BJ (cell line): ENCODE data around the gene CCDC6. TPM values are rescaled to one million over a fixed set of nuclear protein-coding genes. Genes with fewer than 3 reads are reported as not detected.

Source experiments
- CTCF ChIA-PET: fragments of 350-600 bp; formaldehyde crosslinking; extraction: SDS; loops from one replicate; lab custom pipeline; 2021; ENCODE audit warnings: antibody characterized with exemption, inconsistent platforms; lab: Yijun Ruan, JAX
- POLR2A ChIA-PET: fragments of 300-600 bp; sonication (Branson Sonifier 250); formaldehyde crosslinking; extraction: SDS; loops from one replicate; lab custom pipeline; 2021; ENCODE audit warnings: antibody characterized with exemption; lab: Charles Lee
- DNase-seq: peaks from one replicate; pipeline ENCODE4 v3.0.0-alpha.2; 2011; ENCODE audit warnings: low read depth
- H3K27me3 ChIP-seq: 2 replicates; pipeline ENCODE4 v1.6.0; 2011; ENCODE audit warnings: low read length; ENCODE audit not compliant: control insufficient read depth, insufficient read depth
- H3K36me3 ChIP-seq: 2 replicates; pipeline ENCODE4 v1.5.1; 2011; ENCODE audit warnings: low read length; ENCODE audit not compliant: control insufficient read depth, insufficient read depth
- H3K4me3 ChIP-seq: 2 replicates; pipeline ENCODE4 v1.5.1; 2011; ENCODE audit warnings: low read depth, mild to moderate bottlenecking, control low read depth, low read length
- CTCF ChIP-seq: IDR thresholded peaks from 2 replicates; pipeline ENCODE4 v1.5.1; 2011; ENCODE audit warnings: low read depth, mild to moderate bottlenecking, control low read depth, inconsistent platforms, low read length, moderate library complexity; ENCODE audit not compliant: insufficient read depth
- polyA plus RNA-seq: library from polyadenylated mRNA; depleted of rRNA; stranded (reverse); fragments of >200 nt; gene quantifications from 2 replicates; pipeline ENCODE4 v1.2.3, GENCODE V29; 2011

The CCDC6 gene
- polyA plus RNA-seq, 1 experiment = 17.2 TPM

GRCh38 chr10:59832506-59832905, 73.8 kb downstream of the CCDC6 start:
- Histone ChIP-seq H3K27me3 (no peaks in the 10 kb centered on the region), H3K4me3 (no peak overlapping the region), H3K36me3 (no peaks in the 10 kb centered on the region; the same call in 1 of the 2 replicates)
- POLR2A ChIA-PET = no interaction called here
- DNase-seq = no peak
- no peak for TF ChIP-seq CTCF
- CTCF ChIA-PET = interaction anchor here (0.6 to 2.2 kb wide), 5 partner anchors 11 to 208 kb away, joined by 3 to 6 read pairs (median 5); partner anchors contain the start of gene CCDC6

- ChIA-PET CTCF (interaction anchor here (0.6 to 2.2 kb wide), 11 partner anchors 9 to 207 kb away, joined by 3 to 9 read pairs (median 4); partner anchors contain the start of gene CCDC6), POLR2A (no interaction called here)
- Histone ChIP-seq H3K27me3 (no peaks in the 10 kb centered on the region), H3K36me3 (no peaks in the 10 kb centered on the region; the same call in 1 of the 2 replicates), H3K4me3 (no peak overlapping the region)
- TF ChIP-seq CTCF = no peak
- DNase-seq = no peak
Observed at GRCh38 chr10:59831658-59832503, 74.5 kb downstream of the CCDC6 start.

GRCh38 chr10:59830601-59831259, 75.6 kb downstream of the CCDC6 start:
- no peak for DNase-seq
- H3K27me3 ChIP-seq = no peaks in the 10 kb centered on the region
- H3K36me3 ChIP-seq = no peaks in the 10 kb centered on the region; the same call in 1 of the 2 replicates
- POLR2A ChIA-PET = no interaction called here
- CTCF ChIA-PET = interaction anchor here (0.6 to 2.2 kb wide), 23 partner anchors 8 to 205 kb away, joined by 3 to 15 read pairs (median 4); partner anchors contain the start of gene CCDC6
- no peak overlapping the region for H3K4me3 ChIP-seq
- TF ChIP-seq CTCF = peak; percentile 92

- Histone ChIP-seq H3K4me3 (no peak overlapping the region), H3K27me3 (no peaks in the 10 kb centered on the region), H3K36me3 (no peaks in the 10 kb centered on the region; the same call in 1 of the 2 replicates)
- CTCF ChIA-PET = no interaction called here
- POLR2A ChIA-PET = no interaction called here
- no peak for TF ChIP-seq CTCF
- no peak for DNase-seq
Observed at GRCh38 chr10:59829601-59830000, 76.8 kb downstream of the CCDC6 start.

GRCh38 chr10:59829024-59829423, 77.3 kb downstream of the CCDC6 start:
- ChIA-PET CTCF (interaction anchor here (0.8 to 1.8 kb wide), 2 partner anchors 11 to 20 kb away, joined by 3 to 4 read pairs; no protein-coding TSS in a partner anchor), POLR2A (interaction anchor here (0.5 kb wide), 1 partner anchor 12 kb away, joined by 3 read pairs; no protein-coding TSS in a partner anchor)
- Histone ChIP-seq H3K27me3 (no peaks in the 10 kb centered on the region), H3K4me3 (no peak overlapping the region), H3K36me3 (no peaks in the 10 kb centered on the region; the same call in 1 of the 2 replicates)
- DNase-seq = no peak
- TF ChIP-seq CTCF = no peak
